Fibroblast of lung (primary cell): Measurements from ENCODE around the gene DIP2C. TPM values are rescaled to one million over a fixed set of nuclear protein-coding genes. Genes with fewer than 3 reads are reported as not detected.

Experiments
- DNase-seq, 2 donors: peaks; one replicate each; pipeline versions ENCODE4 v3.0.0 to v3.0.0-alpha.2; 2010; ENCODE audit warnings: low read depth in 2 of 2
- H2AFZ ChIP-seq: 2 replicates; pipeline ENCODE4 v1.5.1; 2012; ENCODE audit warnings: low read length, control low read depth, inconsistent platforms
- H3K27ac ChIP-seq: 2 replicates; pipeline ENCODE4 v1.5.1; 2011; ENCODE audit warnings: low read length, control low read depth; ENCODE audit not compliant: insufficient read depth
- H3K27me3 ChIP-seq: 2 replicates; pipeline ENCODE4 v1.5.1; 2011; ENCODE audit warnings: mild to moderate bottlenecking, low read length; ENCODE audit not compliant: control insufficient read depth, insufficient read depth
- H3K36me3 ChIP-seq: 2 replicates; pipeline ENCODE4 v1.5.1; 2011; ENCODE audit warnings: low read length; ENCODE audit not compliant: control insufficient read depth, insufficient read depth
- H3K4me1 ChIP-seq: 2 replicates; pipeline ENCODE4 v1.5.1; 2011; ENCODE audit warnings: low read length; ENCODE audit not compliant: control insufficient read depth, insufficient read depth; ENCODE audit errors: extremely low read depth
- H3K4me2 ChIP-seq: 2 replicates; pipeline ENCODE4 v1.5.1; 2011; ENCODE audit warnings: low read length, control low read depth; ENCODE audit not compliant: insufficient read depth; ENCODE audit errors: extremely low read depth
- H3K4me3 ChIP-seq, 4 experiments: fragments of 200-600 bp in 1 of 4; sonication (generic) in 1 of 4; replicated peaks in 1 of 4; 2 replicates each; pipeline ENCODE4 v1.5.1; 2011 to 2016; ENCODE audit warnings: low read length in 4 of 4, low read depth in 3 of 4, mild to moderate bottlenecking in 3 of 4, control low read depth in 2 of 4, inconsistent platforms in 1 of 4, mixed read lengths in 1 of 4; ENCODE audit not compliant: insufficient read depth in 1 of 4; ENCODE audit errors: control extremely low read depth in 1 of 4
- H3K79me2 ChIP-seq: 2 replicates; pipeline ENCODE4 v1.5.1; 2012; ENCODE audit warnings: mild to moderate bottlenecking, low read length, inconsistent platforms; ENCODE audit not compliant: control insufficient read depth, insufficient read depth
- H3K9ac ChIP-seq: 2 replicates; pipeline ENCODE4 v1.5.1; 2011; ENCODE audit warnings: mild to moderate bottlenecking, low read length, control low read depth; ENCODE audit not compliant: insufficient read depth
- H3K9me3 ChIP-seq: 2 replicates; pipeline ENCODE4 v1.5.1; 2012; ENCODE audit warnings: low read depth, low read length; ENCODE audit not compliant: control insufficient read depth, insufficient read depth
- H4K20me1 ChIP-seq: 2 replicates; pipeline ENCODE4 v1.5.1; 2011; ENCODE audit warnings: low read length; ENCODE audit not compliant: control insufficient read depth, insufficient read depth; ENCODE audit errors: extremely low read depth
- EZH2 ChIP-seq: IDR thresholded peaks from 2 replicates; pipeline ENCODE4 v1.5.1; 2012; ENCODE audit warnings: low read length, control low read depth, mild to moderate bottlenecking; ENCODE audit errors: missing control alignments
- polyA plus RNA-seq, 2 donors: library from polyadenylated mRNA; depleted of rRNA in 1 of 2; stranded (reverse) in 1 of 2; unstranded in 1 of 2; fragments of >200 nt; gene quantifications; 2 replicates each; pipeline ENCODE4 v1.2.1, GENCODE V29; 2011 to 2012; ENCODE audit warnings: missing spikeins in 1 of 2
- total RNA-seq: library from RNA; depleted of rRNA; stranded (reverse); fragments of >200 nt; gene quantifications from 2 replicates; pipeline ENCODE4 v1.2.1, GENCODE V29; 2014
- TF ChIP-seq, protein P1 (sequence below), 2 donors: IDR thresholded peaks in 1 of 2; conservative IDR thresholded peaks in 1 of 2; 1 replicate in 1 of 2; 2 replicates in 1 of 2; pipeline ENCODE4 v1.5.1; 2011 to 2012; ENCODE audit warnings: low read length in 2 of 2, control low read depth in 1 of 2, inconsistent platforms in 1 of 2, low read depth in 1 of 2, mild to moderate bottlenecking in 1 of 2

Gene DIP2C
- total and polyA plus RNA-seq, 2 donors (not counting 1 experiment from before 2014, with no cell fraction given), result 10.7 to 18.3 TPM

DNA sequence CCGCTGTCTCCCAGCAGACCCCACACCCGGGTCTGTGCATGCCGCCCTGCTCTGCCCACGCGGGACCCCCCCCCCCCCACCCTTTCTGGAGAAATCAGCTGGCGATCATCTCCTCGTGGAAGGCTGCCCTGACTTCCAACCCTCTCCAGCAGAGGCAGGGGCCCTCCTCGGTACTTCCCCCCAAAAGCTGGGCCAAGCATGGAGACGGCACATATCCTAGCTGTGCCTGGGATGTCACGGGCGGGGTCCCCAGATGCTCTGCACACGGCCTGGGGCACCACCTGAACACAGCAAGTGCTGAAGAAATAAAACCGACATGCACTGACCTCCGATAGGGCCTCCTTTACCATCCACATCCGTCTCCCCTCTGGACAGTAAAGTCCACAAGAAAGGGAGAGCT, 96.0 kb downstream of the DIP2C start:
- H3K9me3 ChIP-seq, result no peaks in the 10 kb centered on the region
- H3K9ac ChIP-seq, result no peak overlapping the region
- no peaks in the 10 kb centered on the region for H3K36me3 ChIP-seq
- peak overlapping the region in 1 of 4 experiments; percentile 10 for H3K4me3 ChIP-seq
- no peak for TF ChIP-seq EZH2
- TF ChIP-seq, protein P1, sequence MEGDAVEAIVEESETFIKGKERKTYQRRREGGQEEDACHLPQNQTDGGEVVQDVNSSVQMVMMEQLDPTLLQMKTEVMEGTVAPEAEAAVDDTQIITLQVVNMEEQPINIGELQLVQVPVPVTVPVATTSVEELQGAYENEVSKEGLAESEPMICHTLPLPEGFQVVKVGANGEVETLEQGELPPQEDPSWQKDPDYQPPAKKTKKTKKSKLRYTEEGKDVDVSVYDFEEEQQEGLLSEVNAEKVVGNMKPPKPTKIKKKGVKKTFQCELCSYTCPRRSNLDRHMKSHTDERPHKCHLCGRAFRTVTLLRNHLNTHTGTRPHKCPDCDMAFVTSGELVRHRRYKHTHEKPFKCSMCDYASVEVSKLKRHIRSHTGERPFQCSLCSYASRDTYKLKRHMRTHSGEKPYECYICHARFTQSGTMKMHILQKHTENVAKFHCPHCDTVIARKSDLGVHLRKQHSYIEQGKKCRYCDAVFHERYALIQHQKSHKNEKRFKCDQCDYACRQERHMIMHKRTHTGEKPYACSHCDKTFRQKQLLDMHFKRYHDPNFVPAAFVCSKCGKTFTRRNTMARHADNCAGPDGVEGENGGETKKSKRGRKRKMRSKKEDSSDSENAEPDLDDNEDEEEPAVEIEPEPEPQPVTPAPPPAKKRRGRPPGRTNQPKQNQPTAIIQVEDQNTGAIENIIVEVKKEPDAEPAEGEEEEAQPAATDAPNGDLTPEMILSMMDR (conservative IDR thresholded peaks at IDR 0.05 in 1 of 2, IDR thresholded peaks at IDR 0.05 in 1 of 2; ENCODE audit: low read depth in 1 of 2, low read length in 2 of 2), result no peak
- H3K4me2 ChIP-seq, result no peak overlapping the region
- H3K79me2 ChIP-seq, result peaks cover 25% of the 10 kb centered on the region
- H3K27ac ChIP-seq, result no peak overlapping the region
- DNase-seq, result no peak
- no peaks in the 10 kb centered on the region for H4K20me1 ChIP-seq
- H2AFZ ChIP-seq, result no peak overlapping the region
- peaks cover 7% of the 10 kb centered on the region for H3K4me1 ChIP-seq
- H3K27me3 ChIP-seq, result no peaks in the 10 kb centered on the region

DNA sequence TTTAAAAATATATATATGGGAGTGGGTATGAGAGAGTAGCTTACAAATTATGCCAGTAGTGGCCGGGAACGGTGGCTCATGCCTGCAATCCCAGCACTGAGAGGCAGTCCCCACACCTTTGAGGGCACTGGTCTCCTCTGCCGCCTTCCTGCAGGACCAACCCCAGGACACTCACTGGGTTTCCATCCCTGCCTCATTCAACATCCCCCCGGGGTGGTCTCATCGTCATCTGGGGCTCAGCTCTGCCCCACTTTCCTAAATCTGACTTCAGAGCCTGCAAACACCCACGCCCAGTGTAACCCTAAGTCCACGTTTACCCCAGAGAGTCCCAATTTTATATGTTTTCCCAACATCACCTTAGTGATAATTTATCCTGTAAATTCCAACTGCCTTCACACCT, 96.5 kb downstream of the DIP2C start:
- Histone ChIP-seq H3K4me3 (no peak overlapping the region), H3K27ac (no peak overlapping the region), H4K20me1 (no peaks in the 10 kb centered on the region), H2AFZ (no peak overlapping the region), H3K9me3 (no peaks in the 10 kb centered on the region), H3K27me3 (no peaks in the 10 kb centered on the region), H3K79me2 (peaks cover 25% of the 10 kb centered on the region), H3K9ac (no peak overlapping the region), H3K36me3 (no peaks in the 10 kb centered on the region), H3K4me2 (no peak overlapping the region), H3K4me1 (peaks cover 7% of the 10 kb centered on the region)
- no peak for TF ChIP-seq EZH2
- TF ChIP-seq, protein P1 (conservative IDR thresholded peaks at IDR 0.05 in 1 of 2, IDR thresholded peaks at IDR 0.05 in 1 of 2; ENCODE audit: low read depth in 1 of 2, low read length in 2 of 2), result no peak
- DNase-seq, result no peak

DNA sequence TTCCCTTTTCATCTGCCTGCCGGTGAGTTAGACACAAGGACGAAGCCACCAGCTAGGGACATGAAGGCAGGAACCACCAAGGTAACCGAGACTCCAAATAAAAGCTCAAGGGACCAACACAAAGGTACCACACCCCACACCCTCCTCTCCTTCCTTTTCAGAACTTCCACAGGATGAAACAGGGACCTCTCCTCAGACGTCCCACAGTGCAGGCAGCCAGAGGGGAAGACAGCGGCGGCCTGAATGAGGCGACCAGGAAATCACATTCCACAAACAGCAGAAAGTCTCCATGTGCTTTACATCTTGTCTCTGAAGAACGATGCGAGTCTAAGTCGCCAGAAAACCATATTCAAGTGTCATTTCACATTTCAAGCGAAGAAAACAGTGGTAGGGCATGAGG, 97.8 kb downstream of the DIP2C start:
- H3K4me2 ChIP-seq, result no peak overlapping the region
- H3K4me1 ChIP-seq, result peaks cover 5% of the 10 kb centered on the region
- no peaks in the 10 kb centered on the region for H3K36me3 ChIP-seq
- no peak overlapping the region for H3K4me3 ChIP-seq
- peaks cover 19% of the 10 kb centered on the region for H3K79me2 ChIP-seq
- no peak overlapping the region for H2AFZ ChIP-seq
- no peak for TF ChIP-seq EZH2
- TF ChIP-seq, protein P1 (conservative IDR thresholded peaks at IDR 0.05 in 1 of 2, IDR thresholded peaks at IDR 0.05 in 1 of 2; ENCODE audit: low read depth in 1 of 2, low read length in 2 of 2), result no peak
- H3K27me3 ChIP-seq, result no peaks in the 10 kb centered on the region
- DNase-seq, result no peak
- no peak overlapping the region for H3K27ac ChIP-seq
- no peak overlapping the region for H3K9ac ChIP-seq
- H3K9me3 ChIP-seq, result no peaks in the 10 kb centered on the region
- H4K20me1 ChIP-seq, result no peaks in the 10 kb centered on the region
